ENCODE data around the gene EBF3.

The EBF3 gene

GRCh38 chr10:129909531-129910256 lies 54.4 kb downstream of the EBF3 start:
- DNase-seq, result no peak

GRCh38 chr10:129909080-129909479 lies 55.0 kb downstream of the EBF3 start:
- no peak for DNase-seq

GRCh38 chr10:129908406-129908805 lies 55.7 kb downstream of the EBF3 start:
- no peak for DNase-seq

- DNase-seq, result no peak
Measured at GRCh38 chr10:129905553-129905952, 58.5 kb downstream of the EBF3 start.

- DNase-seq, result no peak
Measured at GRCh38 chr10:129904323-129904722, 59.8 kb downstream of the EBF3 start.

GRCh38 chr10:129901389-129902006 lies 62.6 kb downstream of the EBF3 start:
- DNase-seq, result no peak

GRCh38 chr10:129900825-129901224 lies 63.2 kb downstream of the EBF3 start:
- no peak for DNase-seq

- no peak for DNase-seq
Measured at GRCh38 chr10:129899276-129900130, 64.6 kb downstream of the EBF3 start.

GRCh38 chr10:129898706-129899268 lies 65.3 kb downstream of the EBF3 start:
- no peak for DNase-seq

GRCh38 chr10:129897871-129898626 lies 66.0 kb downstream of the EBF3 start:
- no peak for DNase-seq

GRCh38 chr10:129896860-129897200 lies 67.2 kb downstream of the EBF3 start:
- no peak for DNase-seq

GRCh38 chr10:129896136-129896859 lies 67.8 kb downstream of the EBF3 start:
- DNase-seq, result peak; percentile 17

GRCh38 chr10:129895811-129896135 lies 68.3 kb downstream of the EBF3 start:
- no peak for DNase-seq

- no peak for DNase-seq
Measured at GRCh38 chr10:129894698-129895097, 69.4 kb downstream of the EBF3 start.

- DNase-seq, result no peak
Measured at GRCh38 chr10:129893104-129894089, 70.7 kb downstream of the EBF3 start.

GRCh38 chr10:129892548-129893052 lies 71.5 kb downstream of the EBF3 start:
- no peak for DNase-seq

GRCh38 chr10:129891806-129892205 lies 72.3 kb downstream of the EBF3 start:
- no peak for DNase-seq

GRCh38 chr10:129890170-129890569 lies 73.9 kb downstream of the EBF3 start:
- no peak for DNase-seq

GRCh38 chr10:129888784-129889616 lies 75.1 kb downstream of the EBF3 start:
- no peak for DNase-seq

All from midbrain (tissue), 1 donor.